OCI-LY1 (cell line): Measurements from ENCODE around the gene TEKT5.

Experiments
- H2AFZ ChIP-seq: fragments of 200-600 bp; sonication (generic), shearing (Covaris generic); 2 replicates; pipeline ENCODE4 v1.6.0; 2014; ENCODE audit warnings: antibody characterized with exemption, mild to moderate bottlenecking, low read length
- H3F3A ChIP-seq: fragments of 200-600 bp; sonication (generic), shearing (Covaris generic); 2 replicates; pipeline ENCODE4 v1.6.0; 2014; ENCODE audit warnings: mild to moderate bottlenecking, antibody characterized with exemption, low read length, moderate library complexity; ENCODE audit not compliant: insufficient read depth
- H3K27ac ChIP-seq: fragments of 200-600 bp; sonication (generic); 2 replicates; pipeline ENCODE4 v1.5.1; 2014; ENCODE audit warnings: low read length, mixed run types, mild to moderate bottlenecking, low read depth; ENCODE audit not compliant: poor library complexity, severe bottlenecking
- H3K27me3 ChIP-seq: fragments of 200-600 bp; sonication (generic); 2 replicates; pipeline ENCODE4 v1.6.0; 2014; ENCODE audit warnings: antibody characterized with exemption, mild to moderate bottlenecking, low read length, moderate library complexity; ENCODE audit not compliant: insufficient read depth
- H3K36me3 ChIP-seq: fragments of 200-600 bp; sonication (generic); 2 replicates; pipeline ENCODE4 v1.6.1; 2014; ENCODE audit warnings: mild to moderate bottlenecking, antibody characterized with exemption, low read length, moderate library complexity, mixed read lengths; ENCODE audit not compliant: insufficient read depth
- H3K4me1 ChIP-seq: fragments of 200-600 bp; sonication (generic); 2 replicates; pipeline ENCODE4 v1.5.1; 2014; ENCODE audit warnings: mild to moderate bottlenecking, low read length, moderate library complexity; ENCODE audit not compliant: insufficient read depth, severe bottlenecking
- H3K4me2 ChIP-seq: fragments of 200-600 bp; sonication (generic), shearing (Covaris generic); 2 replicates; pipeline ENCODE4 v1.6.1; 2014; ENCODE audit warnings: low read length
- H3K4me3 ChIP-seq: fragments of 200-600 bp; sonication (generic); 2 replicates; pipeline ENCODE4 v1.5.1; 2014; ENCODE audit warnings: low read length, low read depth, mild to moderate bottlenecking, mixed read lengths; ENCODE audit not compliant: poor library complexity, severe bottlenecking
- H3K79me2 ChIP-seq: fragments of 200-600 bp; shearing (Covaris generic); 2 replicates; pipeline ENCODE4 v1.6.1; 2016; ENCODE audit warnings: mixed run types, low read length, mixed read lengths; ENCODE audit not compliant: insufficient read depth
- H3K9ac ChIP-seq: fragments of 200-600 bp; sonication (generic), shearing (Covaris generic); 2 replicates; pipeline ENCODE4 v1.6.1; 2014; ENCODE audit warnings: mild to moderate bottlenecking, low read length, mixed read lengths
- H3K9me2 ChIP-seq: fragments of 200-600 bp; sonication (generic), shearing (Covaris generic); 2 replicates; pipeline ENCODE4 v1.6.1; 2014; ENCODE audit warnings: low read depth, mild to moderate bottlenecking, low read length, mixed read lengths
- H3K9me3 ChIP-seq: fragments of 200-600 bp; shearing (Covaris generic); 2 replicates; pipeline ENCODE4 v1.6.1; 2014; ENCODE audit warnings: low read length, mixed read lengths
- H4K20me1 ChIP-seq: fragments of 200-600 bp; sonication (generic), shearing (Covaris generic); 2 replicates; pipeline ENCODE4 v1.6.0; 2016; ENCODE audit warnings: mild to moderate bottlenecking, low read length; ENCODE audit not compliant: insufficient read depth
- CTCF ChIP-seq: fragments of 200-600 bp; sonication (generic), shearing (Covaris generic); IDR thresholded peaks from 2 replicates; pipeline ENCODE4 v1.5.1; 2017; ENCODE audit warnings: mild to moderate bottlenecking, antibody characterized with exemption, low read length, moderate library complexity, mixed read lengths
- EZH2 ChIP-seq: fragments of 200-600 bp; sonication (generic), shearing (Covaris generic); IDR thresholded peaks from 2 replicates; pipeline ENCODE4 v1.8.0; 2017; ENCODE audit warnings: borderline replicate concordance, mixed run types, mild to moderate bottlenecking, antibody characterized with exemption, low read length, moderate library complexity, mixed read lengths

Gene TEKT5

GRCh38 chr16:10608687-10609401, 85.9 kb downstream of the TEKT5 start:
- no peak overlapping the region for H3K9ac ChIP-seq
- no peaks in the 10 kb centered on the region for H3F3A ChIP-seq
- no peaks in the 10 kb centered on the region for H3K9me2 ChIP-seq
- no peaks in the 10 kb centered on the region for H3K79me2 ChIP-seq
- no peak overlapping the region for H3K4me3 ChIP-seq
- no peaks in the 10 kb centered on the region for H3K36me3 ChIP-seq
- H3K27me3 ChIP-seq: no peaks in the 10 kb centered on the region
- H3K4me2 ChIP-seq: no peak overlapping the region
- no peaks in the 10 kb centered on the region for H4K20me1 ChIP-seq
- no peak overlapping the region for H2AFZ ChIP-seq
- TF ChIP-seq CTCF (no peak), EZH2 (no peak)
- no peaks in the 10 kb centered on the region for H3K4me1 ChIP-seq
- no peaks in the 10 kb centered on the region for H3K9me3 ChIP-seq
- no peak overlapping the region for H3K27ac ChIP-seq

GRCh38 chr16:10607157-10607556, 87.6 kb downstream of the TEKT5 start:
- Histone ChIP-seq H3K4me2 (no peak overlapping the region), H3K9me3 (no peaks in the 10 kb centered on the region)

GRCh38 chr16:10606607-10607006, 88.1 kb downstream of the TEKT5 start:
- no peak overlapping the region for H3K9ac ChIP-seq
- H3K27ac ChIP-seq: no peak overlapping the region
- no peaks in the 10 kb centered on the region for H3K79me2 ChIP-seq
- no peak overlapping the region for H3K4me2 ChIP-seq
- TF ChIP-seq EZH2: no peak
- no peak for TF ChIP-seq CTCF
- no peaks in the 10 kb centered on the region for H3K9me3 ChIP-seq
- H3K27me3 ChIP-seq: no peaks in the 10 kb centered on the region
- no peak overlapping the region for H2AFZ ChIP-seq
- H3K4me3 ChIP-seq: no peak overlapping the region
- no peaks in the 10 kb centered on the region for H3K9me2 ChIP-seq
- H3K36me3 ChIP-seq: no peaks in the 10 kb centered on the region
- H3F3A ChIP-seq: no peaks in the 10 kb centered on the region
- no peaks in the 10 kb centered on the region for H4K20me1 ChIP-seq
- H3K4me1 ChIP-seq: no peaks in the 10 kb centered on the region

More at GRCh38 chr16:10607157-10607556, 87.6 kb downstream of the TEKT5 start:
- Histone ChIP-seq H3K36me3 (no peaks in the 10 kb centered on the region), H3F3A (no peaks in the 10 kb centered on the region), H3K4me1 (no peaks in the 10 kb centered on the region), H3K9ac (no peak overlapping the region), H2AFZ (no peak overlapping the region), H3K4me3 (no peak overlapping the region), H3K79me2 (no peaks in the 10 kb centered on the region), H4K20me1 (no peaks in the 10 kb centered on the region), H3K27ac (no peak overlapping the region), H3K27me3 (no peaks in the 10 kb centered on the region), H3K9me2 (no peaks in the 10 kb centered on the region)
- no peak for TF ChIP-seq EZH2
- TF ChIP-seq CTCF: no peak
